CD14-positive monocyte (primary cell): ENCODE data around the gene CNN3. TPM values are rescaled to one million over a fixed set of nuclear protein-coding genes. Genes with fewer than 3 reads are reported as not detected.

Experiments
- DNase-seq, 3 donors: peaks; one replicate each; pipeline ENCODE4 v3.0.0-alpha.2; 2011 to 2022
- H2AFZ ChIP-seq: 2 replicates; pipeline ENCODE4 v1.6.0; 2012; ENCODE audit warnings: mild to moderate bottlenecking, low read depth, low read length, inconsistent platforms; ENCODE audit not compliant: insufficient read depth, poor library complexity, severe bottlenecking
- H3K27ac ChIP-seq, 2 donors: 1 replicate in 1 of 2; 2 replicates in 1 of 2; pipeline ENCODE4 v1.5.1; 2012 to 2013; ENCODE audit warnings: low read length in 2 of 2, control low read depth in 1 of 2, inconsistent platforms in 1 of 2, low read depth in 1 of 2, mild to moderate bottlenecking in 1 of 2
- H3K27me3 ChIP-seq, 2 donors: one replicate each; pipeline versions ENCODE4 v1.6.0 to v1.6.1; 2011 to 2013; ENCODE audit warnings: low read length in 2 of 2; ENCODE audit not compliant: control insufficient read depth in 2 of 2, insufficient read depth in 2 of 2
- H3K36me3 ChIP-seq, 2 donors: replicated peaks in 1 of 2; 1 replicate in 1 of 2; 2 replicates in 1 of 2; pipeline versions ENCODE4 v1.5.1 to v1.6.1; 2012 to 2013; ENCODE audit warnings: low read length in 2 of 2, control low read depth in 1 of 2, inconsistent platforms in 1 of 2, mild to moderate bottlenecking in 1 of 2; ENCODE audit not compliant: insufficient read depth in 2 of 2, control insufficient read depth in 1 of 2
- H3K4me1 ChIP-seq, 2 donors: 1 replicate in 1 of 2; 2 replicates in 1 of 2; pipeline versions ENCODE4 v1.5.1 to v1.6.1; 2012 to 2013; ENCODE audit warnings: low read length in 2 of 2, control low read depth in 1 of 2, inconsistent platforms in 1 of 2, mild to moderate bottlenecking in 1 of 2, moderate library complexity in 1 of 2; ENCODE audit not compliant: insufficient read depth in 2 of 2, control insufficient read depth in 1 of 2
- H3K4me2 ChIP-seq: replicated peaks from 2 replicates; pipeline ENCODE3; 2012; ENCODE audit warnings: low read length, moderate library complexity, mild to moderate bottlenecking; ENCODE audit not compliant: poor library complexity, severe bottlenecking; ENCODE audit errors: extremely low read depth
- H3K4me3 ChIP-seq, 3 experiments: fragments of 200-600 bp in 1 of 3; sonication (generic) in 1 of 3; replicated peaks in 1 of 3; 1 replicate in 2 of 3; 2 replicates in 1 of 3; pipeline ENCODE4 v1.5.1; 2011 to 2013; ENCODE audit warnings: low read length in 3 of 3, mild to moderate bottlenecking in 3 of 3, control low read depth in 2 of 3, low read depth in 2 of 3, inconsistent platforms in 1 of 3, moderate library complexity in 1 of 3
- H3K79me2 ChIP-seq: 2 replicates; pipeline ENCODE4 v1.6.0; 2012; ENCODE audit warnings: mild to moderate bottlenecking, control low read depth, inconsistent platforms, low read length, moderate library complexity; ENCODE audit not compliant: insufficient read depth
- H3K9ac ChIP-seq: 2 replicates; pipeline ENCODE4 v1.6.0; 2017; ENCODE audit warnings: low read length, mild to moderate bottlenecking; ENCODE audit not compliant: insufficient read depth, poor library complexity, severe bottlenecking
- H3K9me3 ChIP-seq, 2 donors: replicated peaks in 1 of 2; 1 replicate in 1 of 2; 2 replicates in 1 of 2; pipeline versions ENCODE4 v1.5.1 to v1.6.1; 2012 to 2013; ENCODE audit warnings: low read length in 2 of 2, control low read depth in 1 of 2; ENCODE audit not compliant: control insufficient read depth in 1 of 2, insufficient read depth in 1 of 2
- H4K20me1 ChIP-seq: 2 replicates; pipeline ENCODE4 v1.6.0; 2012; ENCODE audit warnings: mild to moderate bottlenecking, low read length, control low read depth, moderate library complexity; ENCODE audit not compliant: insufficient read depth
- H3K27ac Mint-ChIP-seq, 7 donors: one replicate each; pipeline ENCODE4 v1.8.0; 2020; ENCODE audit warnings: mild to moderate bottlenecking in 7 of 7, mixed read lengths in 7 of 7, moderate library complexity in 6 of 7, inconsistent platforms in 2 of 7
- H3K27me3 Mint-ChIP-seq, 3 donors: one replicate each; pipeline ENCODE4 v1.8.0; 2021 to 2022; ENCODE audit warnings: low read depth in 3 of 3, mild to moderate bottlenecking in 3 of 3, mixed read lengths in 3 of 3, moderate library complexity in 3 of 3, inconsistent platforms in 1 of 3
- H3K36me3 Mint-ChIP-seq, 2 donors: one replicate each; pipeline ENCODE4 v1.8.0; 2020; ENCODE audit warnings: mixed read lengths in 2 of 2, inconsistent platforms in 1 of 2, mild to moderate bottlenecking in 1 of 2
- H3K4me1 Mint-ChIP-seq: one replicate; pipeline ENCODE4 v1.8.0; 2020; ENCODE audit warnings: mild to moderate bottlenecking, mixed read lengths
- H3K4me3 Mint-ChIP-seq, 2 donors: one replicate each; pipeline ENCODE4 v1.8.0; 2020; ENCODE audit warnings: mild to moderate bottlenecking in 2 of 2, mixed read lengths in 2 of 2, moderate library complexity in 1 of 2
- H3K9me3 Mint-ChIP-seq, 7 donors: one replicate each; pipeline ENCODE4 v1.8.0; 2020 to 2022; ENCODE audit warnings: mixed read lengths in 7 of 7, mild to moderate bottlenecking in 6 of 7, moderate library complexity in 6 of 7, inconsistent platforms in 2 of 7
- CTCF ChIP-seq: fragments of 200-600 bp; IDR thresholded peaks from one replicate; pipeline ENCODE4 v1.8.0; 2022; ENCODE audit warnings: antibody characterized with exemption, mild to moderate bottlenecking
- WGBS: methylation state at CpG from one replicate; pipeline ENCODE4 v1.1.5; 2013; ENCODE audit warnings: missing lambda C conversion rate; ENCODE audit not compliant: insufficient coverage; 5-methylcytosine and 5-hydroxymethylcytosine counted together
- intact Hi-C, 2 donors: fragments of 100-400 bp; cut with micrococcal nuclease; formaldehyde crosslinking; loops; one replicate each; pipeline versions ENCODE4 v1.15.0 to v1.15.1; 2023
- polyA plus RNA-seq, 3 donors: library from polyadenylated mRNA; depleted of rRNA in 1 of 3; unstranded in 2 of 3; stranded (reverse) in 1 of 3; fragments of 300-500 nt in 2 of 3; fragments of >200 nt in 1 of 3; fragmentation: Illumina TruSeq in 2 of 3; gene quantifications; 1 replicate in 2 of 3; 2 replicates in 1 of 3; pipeline ENCODE4 v1.2.3, GENCODE V29; 2012 to 2021

The CNN3 gene
- polyA plus RNA-seq, 3 donors: 0.08 to 0.09 (median 0.08) TPM

DNA sequence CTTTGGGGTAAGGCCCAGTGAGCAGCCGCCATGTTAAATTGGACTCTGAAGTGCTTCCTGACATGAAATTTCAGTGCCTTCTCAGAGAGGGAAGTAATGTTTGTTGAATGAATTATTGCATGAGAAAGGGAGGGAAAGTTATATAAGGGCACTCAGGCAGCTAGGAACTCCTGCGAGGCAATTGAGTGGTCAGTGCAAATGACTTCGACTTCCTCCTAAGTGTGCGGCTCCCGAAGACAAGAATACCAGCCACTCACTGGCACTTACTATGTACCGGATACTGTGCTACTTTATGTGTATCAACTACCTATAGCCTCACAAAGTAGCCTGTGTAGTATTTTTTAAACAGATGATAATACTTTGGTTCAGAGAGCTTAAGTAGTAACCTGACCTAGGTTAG lies 52.5 kb downstream of the CNN3 start:
- H2AFZ ChIP-seq: no peak overlapping the region
- no peak overlapping the region for H3K4me2 ChIP-seq
- no peaks in the 10 kb centered on the region for H4K20me1 ChIP-seq
- Mint-ChIP-seq H3K27me3 (peaks cover 6 to 8% (median 7%) of the 10 kb centered on the region in 3 donors), H3K4me3 (no peak overlapping the region), H3K27ac (no peak overlapping the region), H3K4me1 (peaks cover 4% of the 10 kb centered on the region), H3K9me3 (peaks cover 0 to 4% (median 2%) of the 10 kb centered on the region in 7 donors), H3K36me3 (no peaks in the 10 kb centered on the region)
- no peak overlapping the region for H3K4me3 ChIP-seq
- WGBS: 100% methylated on average over 1 of the region's 6 CpGs
- TF ChIP-seq CTCF: no peak
- no peak overlapping the region for H3K9ac ChIP-seq
- no peak for DNase-seq
- H3K27ac ChIP-seq: no peak overlapping the region
- H3K27me3 ChIP-seq: no peaks in the 10 kb centered on the region
- no peaks in the 10 kb centered on the region for H3K79me2 ChIP-seq
- no peaks in the 10 kb centered on the region for H3K4me1 ChIP-seq
- H3K9me3 ChIP-seq: no peaks in the 10 kb centered on the region
- intact Hi-C loops: no loop called here
- no peaks in the 10 kb centered on the region for H3K36me3 ChIP-seq

DNA sequence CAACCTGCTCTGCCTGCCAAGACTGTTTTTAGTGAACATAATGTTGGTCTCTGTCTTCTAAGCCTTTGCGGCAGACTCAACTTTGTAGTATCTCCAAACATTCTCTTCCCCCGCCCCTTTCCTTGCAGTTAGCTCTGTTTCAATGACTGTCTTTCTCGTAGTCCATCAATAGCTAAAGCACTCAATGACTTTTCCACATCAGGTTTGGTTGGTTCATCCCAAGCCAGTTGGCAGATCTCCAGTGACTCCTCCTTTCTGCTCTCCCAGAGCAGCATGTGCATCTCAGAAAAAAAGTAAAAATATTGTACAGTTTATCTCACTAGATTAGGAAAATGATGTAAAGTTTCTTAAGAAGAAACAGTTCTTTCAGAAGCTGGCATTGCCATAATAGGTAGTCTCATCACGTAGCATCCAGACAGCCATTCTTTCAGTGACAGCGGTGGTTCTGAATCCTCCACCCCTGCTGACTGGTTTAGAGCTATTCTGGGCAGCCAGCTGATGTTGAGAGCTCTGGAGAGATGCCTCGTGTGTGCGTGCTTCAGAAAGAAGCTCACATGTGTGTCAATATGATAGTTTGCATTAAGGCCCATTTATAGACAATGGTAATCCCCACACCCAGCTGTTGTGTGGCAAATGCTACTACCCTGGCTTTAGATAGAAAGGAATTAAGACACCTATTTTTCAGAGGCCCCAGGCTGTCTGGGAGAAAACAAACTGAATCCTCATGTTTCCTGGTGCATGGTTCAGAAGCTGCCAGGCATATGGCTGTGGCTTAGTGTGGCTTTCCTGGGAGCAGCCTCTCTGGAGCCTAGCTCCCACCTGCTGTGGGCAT lies 53.2 kb downstream of the CNN3 start:
- no peaks in the 10 kb centered on the region for H3K27me3 ChIP-seq
- no peak overlapping the region for H3K9ac ChIP-seq
- peaks cover 0 to 4% (median 2%) of the 10 kb centered on the region in 7 donors for H3K9me3 Mint-ChIP-seq
- H3K4me3 ChIP-seq: no peak overlapping the region
- no peak overlapping the region for H2AFZ ChIP-seq
- H3K36me3 ChIP-seq: no peaks in the 10 kb centered on the region
- 100% methylated on average over 1 of the region's 7 CpGs for WGBS
- H3K27ac ChIP-seq: no peak overlapping the region
- H3K4me1 ChIP-seq: no peaks in the 10 kb centered on the region
- no peak for DNase-seq
- H3K36me3 Mint-ChIP-seq: no peaks in the 10 kb centered on the region
- no peak overlapping the region for H3K27ac Mint-ChIP-seq
- peaks cover 4% of the 10 kb centered on the region for H3K4me1 Mint-ChIP-seq
- no peaks in the 10 kb centered on the region for H4K20me1 ChIP-seq
- intact Hi-C loops: no loop called here
- no peaks in the 10 kb centered on the region for H3K79me2 ChIP-seq
- H3K4me3 Mint-ChIP-seq: no peak overlapping the region
- peaks cover 6 to 8% (median 7%) of the 10 kb centered on the region in 3 donors for H3K27me3 Mint-ChIP-seq
- H3K4me2 ChIP-seq: no peak overlapping the region
- TF ChIP-seq CTCF: no peak
- no peaks in the 10 kb centered on the region for H3K9me3 ChIP-seq
